Measurements from ENCODE around the gene TNFRSF4.

DNA sequence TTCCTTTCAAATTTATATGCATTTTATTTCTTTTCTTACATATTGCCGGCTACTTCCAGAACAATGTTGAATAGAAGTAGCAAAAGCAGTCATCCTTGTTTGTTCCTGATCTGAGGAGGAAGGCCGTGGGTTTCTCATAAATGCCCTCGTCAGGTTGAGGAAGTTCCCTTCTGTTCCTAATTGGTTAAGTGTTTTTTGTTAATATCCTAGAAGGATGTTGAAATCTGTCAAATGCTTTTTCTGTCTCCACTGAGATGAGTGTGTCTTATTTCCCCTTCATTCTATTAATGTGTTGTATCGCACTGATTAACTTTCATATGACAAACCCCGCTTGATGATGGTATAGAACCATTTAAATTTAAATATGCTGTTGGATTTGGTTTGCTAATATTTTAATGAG is 24.8 kb downstream of the TNFRSF4 start:
- TF ChIP-seq, protein P1, sequence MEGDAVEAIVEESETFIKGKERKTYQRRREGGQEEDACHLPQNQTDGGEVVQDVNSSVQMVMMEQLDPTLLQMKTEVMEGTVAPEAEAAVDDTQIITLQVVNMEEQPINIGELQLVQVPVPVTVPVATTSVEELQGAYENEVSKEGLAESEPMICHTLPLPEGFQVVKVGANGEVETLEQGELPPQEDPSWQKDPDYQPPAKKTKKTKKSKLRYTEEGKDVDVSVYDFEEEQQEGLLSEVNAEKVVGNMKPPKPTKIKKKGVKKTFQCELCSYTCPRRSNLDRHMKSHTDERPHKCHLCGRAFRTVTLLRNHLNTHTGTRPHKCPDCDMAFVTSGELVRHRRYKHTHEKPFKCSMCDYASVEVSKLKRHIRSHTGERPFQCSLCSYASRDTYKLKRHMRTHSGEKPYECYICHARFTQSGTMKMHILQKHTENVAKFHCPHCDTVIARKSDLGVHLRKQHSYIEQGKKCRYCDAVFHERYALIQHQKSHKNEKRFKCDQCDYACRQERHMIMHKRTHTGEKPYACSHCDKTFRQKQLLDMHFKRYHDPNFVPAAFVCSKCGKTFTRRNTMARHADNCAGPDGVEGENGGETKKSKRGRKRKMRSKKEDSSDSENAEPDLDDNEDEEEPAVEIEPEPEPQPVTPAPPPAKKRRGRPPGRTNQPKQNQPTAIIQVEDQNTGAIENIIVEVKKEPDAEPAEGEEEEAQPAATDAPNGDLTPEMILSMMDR (IDR thresholded peaks at IDR 0.05): no peak
- TF ChIP-seq POLR2A (IDR thresholded peaks at IDR 0.05): no peak
- TF ChIP-seq POLR2AphosphoS5 (IDR thresholded peaks at IDR 0.05): no peak
